ENCODE measurements around the gene CLASRP. TPM values are rescaled to one million over a fixed set of nuclear protein-coding genes. Genes with fewer than 3 reads are reported as not detected.
"Not testable (repeated sequence)": the region's sequence is repeated elsewhere in the genome, so short reads cannot be mapped to it uniquely, and the experiment has no call there.

Gene CLASRP
- total RNA-seq, 2 experiments from 2014 or later = 106 to 113 TPM

- CTCF ChIA-PET = interaction anchor here (0.9 to 1.6 kb wide), 4 partner anchors 9 to 23 kb away, joined by 3 to 5 read pairs (median 3); partner anchors contain the start of gene PPP1R37
- H3K4me1 Mint-ChIP-seq (ENCODE audit: low read depth) = peaks cover 45% of the 10 kb centered on the region
- no peak overlapping the region for H3K4me3 Mint-ChIP-seq
- no peaks in the 10 kb centered on the region for H3K9me3 Mint-ChIP-seq
- intact Hi-C loops (cut with micrococcal nuclease) = loop anchor here (1.0 kb wide), 1 partner anchor 84 kb away; no protein-coding TSS in a partner anchor
- DNase-seq = no peak
- no peak overlapping the region for H3K27ac Mint-ChIP-seq
- H3K27me3 Mint-ChIP-seq (ENCODE audit: low read depth) = no peaks in the 10 kb centered on the region
- H3K36me3 Mint-ChIP-seq (ENCODE audit: low read depth) = no peaks in the 10 kb centered on the region
Observed at GRCh38 chr19:45103508-45104319, 64.9 kb downstream of the CLASRP start.

GRCh38 chr19:45104658-45105349, 66.0 kb downstream of the CLASRP start:
- Mint-ChIP-seq H3K9me3 (no peaks in the 10 kb centered on the region), H3K36me3 (ENCODE audit: low read depth) (no peaks in the 10 kb centered on the region), H3K27ac (peak overlapping the region; percentile 34), H3K27me3 (ENCODE audit: low read depth) (no peaks in the 10 kb centered on the region), H3K4me3 (no peak overlapping the region), H3K4me1 (ENCODE audit: low read depth) (peaks cover 38% of the 10 kb centered on the region)
- CTCF ChIA-PET = no interaction called here
- DNase-seq = peak; percentile 22
- intact Hi-C loops (cut with micrococcal nuclease) = no loop called here

GRCh38 chr19:45106363-45106762, 67.5 kb downstream of the CLASRP start:
- intact Hi-C loops (cut with micrococcal nuclease); H3K27ac Mint-ChIP-seq; DNase-seq; H3K4me3 Mint-ChIP-seq; H3K27me3 Mint-ChIP-seq (ENCODE audit: low read depth); H3K36me3 Mint-ChIP-seq (ENCODE audit: low read depth); H3K9me3 Mint-ChIP-seq: not testable (repeated sequence)
- CTCF ChIA-PET = interaction anchor here (0.5 kb wide), 1 partner anchor 1306 kb away, joined by 3 read pairs; no protein-coding TSS in a partner anchor
- H3K4me1 Mint-ChIP-seq (ENCODE audit: low read depth) = peaks cover 47% of the 10 kb centered on the region

- DNase-seq = no peak
- Mint-ChIP-seq H3K27ac (no peak overlapping the region), H3K4me1 (ENCODE audit: low read depth) (peaks cover 42% of the 10 kb centered on the region), H3K27me3 (ENCODE audit: low read depth) (no peaks in the 10 kb centered on the region), H3K4me3 (no peak overlapping the region), H3K9me3 (no peaks in the 10 kb centered on the region), H3K36me3 (ENCODE audit: low read depth) (no peaks in the 10 kb centered on the region)
- CTCF ChIA-PET = interaction anchor here (0.6 to 1.2 kb wide), 3 partner anchors 16 to 53 kb away, joined by 3 to 6 read pairs (median 4); no protein-coding TSS in a partner anchor
- intact Hi-C loops (cut with micrococcal nuclease) = no loop called here
Observed at GRCh38 chr19:45107621-45108150, 68.8 kb downstream of the CLASRP start.

- DNase-seq = no peak
- Mint-ChIP-seq H3K36me3 (ENCODE audit: low read depth) (no peaks in the 10 kb centered on the region), H3K27ac (no peak overlapping the region), H3K4me3 (no peak overlapping the region), H3K4me1 (ENCODE audit: low read depth) (peaks cover 28% of the 10 kb centered on the region), H3K27me3 (ENCODE audit: low read depth) (no peaks in the 10 kb centered on the region), H3K9me3 (no peaks in the 10 kb centered on the region)
- intact Hi-C loops (cut with micrococcal nuclease) = no loop called here
- CTCF ChIA-PET = interaction anchor here (2.0 kb wide), 1 partner anchor 14 kb away, joined by 4 read pairs; no protein-coding TSS in a partner anchor
Observed at GRCh38 chr19:45110851-45111266, 72.0 kb downstream of the CLASRP start.

GRCh38 chr19:45112111-45112827, 73.4 kb downstream of the CLASRP start:
- CTCF ChIA-PET = interaction anchor here (1.0 to 1.4 kb wide), 3 partner anchors 9 to 75 kb away, joined by 3 to 6 read pairs (median 3); no protein-coding TSS in a partner anchor
- Mint-ChIP-seq H3K36me3 (ENCODE audit: low read depth) (no peaks in the 10 kb centered on the region), H3K27me3 (ENCODE audit: low read depth) (no peaks in the 10 kb centered on the region), H3K9me3 (no peaks in the 10 kb centered on the region), H3K27ac (no peak overlapping the region), H3K4me3 (no peak overlapping the region), H3K4me1 (ENCODE audit: low read depth) (peaks cover 42% of the 10 kb centered on the region)
- DNase-seq = no peak
- intact Hi-C loops (cut with micrococcal nuclease) = no loop called here

GRCh38 chr19:45113628-45114027, 74.8 kb downstream of the CLASRP start:
- DNase-seq = no peak
- no peak overlapping the region for H3K4me3 Mint-ChIP-seq
- H3K36me3 Mint-ChIP-seq (ENCODE audit: low read depth) = no peaks in the 10 kb centered on the region
- CTCF ChIA-PET = interaction anchor here (1.0 to 1.2 kb wide), 3 partner anchors 10 to 13 kb away, joined by 3 to 4 read pairs (median 4); no protein-coding TSS in a partner anchor
- no peaks in the 10 kb centered on the region for H3K9me3 Mint-ChIP-seq
- peaks cover 51% of the 10 kb centered on the region for H3K4me1 Mint-ChIP-seq (ENCODE audit: low read depth)
- intact Hi-C loops (cut with micrococcal nuclease) = no loop called here
- no peak overlapping the region for H3K27ac Mint-ChIP-seq
- no peaks in the 10 kb centered on the region for H3K27me3 Mint-ChIP-seq (ENCODE audit: low read depth)

GRCh38 chr19:45114116-45114515, 75.3 kb downstream of the CLASRP start:
- H3K27me3 Mint-ChIP-seq (ENCODE audit: low read depth) = no peaks in the 10 kb centered on the region
- CTCF ChIA-PET = interaction anchor here (1.0 to 1.2 kb wide), 2 partner anchors 11 to 12 kb away, joined by 4 read pairs; no protein-coding TSS in a partner anchor
- no peak overlapping the region for H3K27ac Mint-ChIP-seq
- no peak for DNase-seq
- peaks cover 56% of the 10 kb centered on the region for H3K4me1 Mint-ChIP-seq (ENCODE audit: low read depth)
- no peaks in the 10 kb centered on the region for H3K36me3 Mint-ChIP-seq (ENCODE audit: low read depth)
- intact Hi-C loops (cut with micrococcal nuclease) = no loop called here
- no peaks in the 10 kb centered on the region for H3K9me3 Mint-ChIP-seq
- H3K4me3 Mint-ChIP-seq = no peak overlapping the region

- intact Hi-C loops (cut with micrococcal nuclease) = loop anchor here (2.0 to 5.0 kb wide), 2 partner anchors 23 to 39 kb away; partner anchors contain the start of genes GEMIN7, PPP1R37 and ZNF296
- peaks cover 61% of the 10 kb centered on the region for H3K4me1 Mint-ChIP-seq (ENCODE audit: low read depth)
- no peaks in the 10 kb centered on the region for H3K27me3 Mint-ChIP-seq (ENCODE audit: low read depth)
- no peak overlapping the region for H3K4me3 Mint-ChIP-seq
- DNase-seq = no peak
- CTCF ChIA-PET = interaction anchor here (1.3 kb wide), 1 partner anchor 9 kb away, joined by 3 read pairs; no protein-coding TSS in a partner anchor
- H3K9me3 Mint-ChIP-seq = no peaks in the 10 kb centered on the region
- H3K27ac Mint-ChIP-seq = no peak overlapping the region
- H3K36me3 Mint-ChIP-seq (ENCODE audit: low read depth) = no peaks in the 10 kb centered on the region
Observed at GRCh38 chr19:45115809-45116615, 77.2 kb downstream of the CLASRP start.

GRCh38 chr19:45117167-45117594, 78.3 kb downstream of the CLASRP start:
- CTCF ChIA-PET = interaction anchor here (0.6 to 1.3 kb wide), 5 partner anchors 8 to 30 kb away, joined by 3 to 5 read pairs (median 3); partner anchors contain the start of gene PPP1R37
- H3K27ac Mint-ChIP-seq = no peak overlapping the region
- no peaks in the 10 kb centered on the region for H3K36me3 Mint-ChIP-seq (ENCODE audit: low read depth)
- H3K4me3 Mint-ChIP-seq = no peak overlapping the region
- DNase-seq = peak; percentile 81
- peaks cover 66% of the 10 kb centered on the region for H3K4me1 Mint-ChIP-seq (ENCODE audit: low read depth)
- no peaks in the 10 kb centered on the region for H3K27me3 Mint-ChIP-seq (ENCODE audit: low read depth)
- intact Hi-C loops (cut with micrococcal nuclease) = loop anchor here (2.0 to 5.0 kb wide), 2 partner anchors 24 to 40 kb away; partner anchors contain the start of genes GEMIN7, PPP1R37 and ZNF296
- no peaks in the 10 kb centered on the region for H3K9me3 Mint-ChIP-seq

- DNase-seq = no peak
- Mint-ChIP-seq H3K27me3 (ENCODE audit: low read depth) (no peaks in the 10 kb centered on the region), H3K36me3 (ENCODE audit: low read depth) (no peaks in the 10 kb centered on the region), H3K4me3 (no peak overlapping the region), H3K27ac (no peak overlapping the region), H3K9me3 (no peaks in the 10 kb centered on the region), H3K4me1 (ENCODE audit: low read depth) (peaks cover 66% of the 10 kb centered on the region)
- intact Hi-C loops (cut with micrococcal nuclease) = loop anchor here (2.0 to 5.0 kb wide), 2 partner anchors 25 to 40 kb away; partner anchors contain the start of genes GEMIN7, PPP1R37 and ZNF296
- CTCF ChIA-PET = interaction anchor here (0.7 to 1.2 kb wide), 4 partner anchors 9 to 30 kb away, joined by 3 to 5 read pairs (median 4); partner anchors contain the start of gene PPP1R37
Observed at GRCh38 chr19:45117671-45118070, 78.8 kb downstream of the CLASRP start.

Data from activated naive CD4-positive, alpha-beta T cell treated with anti-CD3 and anti-CD28 coated beads for 36 hours (primary cell).